ENCODE measurements around the gene TASP1. TPM values are rescaled to one million over a fixed set of nuclear protein-coding genes. Genes with fewer than 3 reads are reported as not detected.
"Not testable (repeated sequence)": the region's sequence is repeated elsewhere in the genome, so short reads cannot be mapped to it uniquely, and the experiment has no call there.

TASP1 gene
- total RNA-seq, 1 donor from 2014 or later = 10.3 TPM

DNA sequence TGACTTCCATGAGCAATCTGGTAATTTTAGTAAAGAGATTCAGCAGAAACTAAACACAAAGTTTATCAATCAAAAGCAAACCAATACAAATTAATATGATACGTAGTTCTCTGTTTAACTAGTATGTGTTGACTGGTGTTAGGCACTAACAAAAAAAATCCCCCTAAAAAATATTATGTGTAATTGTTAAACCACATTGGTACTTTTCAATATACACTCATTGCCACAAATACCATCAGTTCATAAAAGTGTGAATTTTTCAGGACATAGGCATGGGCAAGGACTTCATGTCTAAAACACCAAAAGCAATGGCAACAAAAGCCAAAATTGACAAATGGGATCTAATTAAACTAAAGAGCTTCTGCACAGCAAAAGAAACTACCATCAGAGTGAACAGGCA is 155.3 kb downstream of the TASP1 start:
- not testable (repeated sequence) for H3K27me3 ChIP-seq (ENCODE audit: insufficient read depth, low read length); H3K4me3 ChIP-seq (ENCODE audit: insufficient read depth, low read depth, low read length); H3K27ac Mint-ChIP-seq (ENCODE audit: unreplicated experiment); H3K79me2 ChIP-seq (ENCODE audit: insufficient read depth, low read length); H3K9ac ChIP-seq (ENCODE audit: low read length); H3K9me3 Mint-ChIP-seq (ENCODE audit: unreplicated experiment); H3K4me1 Mint-ChIP-seq (ENCODE audit: low read depth, unreplicated experiment); H3K4me3 Mint-ChIP-seq (ENCODE audit: unreplicated experiment); FAIRE-seq; H3K9me3 ChIP-seq (ENCODE audit: insufficient read depth, low read depth, low read length); H3K4me2 ChIP-seq (ENCODE audit: low read length); H3K27me3 Mint-ChIP-seq (ENCODE audit: low read depth, unreplicated experiment); H4K20me1 ChIP-seq (ENCODE audit: insufficient read depth, low read length); H3K36me3 ChIP-seq (ENCODE audit: insufficient read depth, low read length); H3K4me1 ChIP-seq (ENCODE audit: insufficient read depth, low read length); H2AFZ ChIP-seq (ENCODE audit: low read depth, low read length); H3K27ac ChIP-seq (ENCODE audit: low read depth, low read length); DNase-seq (ENCODE audit: low read depth)
- H3K36me3 Mint-ChIP-seq (ENCODE audit: low read depth, unreplicated experiment) = peaks cover 12% of the 10 kb centered on the region

GRCh38 chr20:13478366-13478765 is 160.4 kb downstream of the TASP1 start:
- Histone ChIP-seq H3K79me2 (ENCODE audit: insufficient read depth, low read length) (no peaks in the 10 kb centered on the region), H3K36me3 (ENCODE audit: insufficient read depth, low read length) (peaks cover 5% of the 10 kb centered on the region), H3K9me3 (ENCODE audit: insufficient read depth, low read depth, low read length) (no peaks in the 10 kb centered on the region), H3K27me3 (ENCODE audit: insufficient read depth, low read length) (no peaks in the 10 kb centered on the region), H3K9ac (ENCODE audit: low read length) (no peak overlapping the region), H3K4me1 (ENCODE audit: insufficient read depth, low read length) (no peaks in the 10 kb centered on the region), H3K27ac (ENCODE audit: low read depth, low read length) (no peak overlapping the region), H4K20me1 (ENCODE audit: insufficient read depth, low read length) (no peaks in the 10 kb centered on the region), H3K4me2 (ENCODE audit: low read length) (no peak overlapping the region), H2AFZ (ENCODE audit: low read depth, low read length) (no peak overlapping the region), H3K4me3 (ENCODE audit: insufficient read depth, low read depth, low read length) (no peak overlapping the region)
- no peak overlapping the region for H3K27ac Mint-ChIP-seq (ENCODE audit: unreplicated experiment)
- DNase-seq (ENCODE audit: low read depth) = no peak
- no peak for FAIRE-seq
- H3K27me3 Mint-ChIP-seq (ENCODE audit: low read depth, unreplicated experiment) = no peaks in the 10 kb centered on the region
- H3K9me3 Mint-ChIP-seq (ENCODE audit: unreplicated experiment) = peaks cover 3% of the 10 kb centered on the region
- H3K4me3 Mint-ChIP-seq (ENCODE audit: unreplicated experiment) = no peak overlapping the region
- peaks cover 12% of the 10 kb centered on the region for H3K36me3 Mint-ChIP-seq (ENCODE audit: low read depth, unreplicated experiment)
- H3K4me1 Mint-ChIP-seq (ENCODE audit: low read depth, unreplicated experiment) = no peaks in the 10 kb centered on the region
- TF ChIP-seq CTCF (IDR thresholded peaks at IDR 0.05; ENCODE audit: insufficient read depth, low read depth, low read length) = no peak
- TF ChIP-seq EZH2 (IDR thresholded peaks at IDR 0.05; ENCODE audit: insufficient read depth, low read length) = no peak

- Histone ChIP-seq H3K9ac (ENCODE audit: low read length) (no peak overlapping the region), H3K4me1 (ENCODE audit: insufficient read depth, low read length) (no peaks in the 10 kb centered on the region), H3K9me3 (ENCODE audit: insufficient read depth, low read depth, low read length) (no peaks in the 10 kb centered on the region), H3K79me2 (ENCODE audit: insufficient read depth, low read length) (no peaks in the 10 kb centered on the region), H3K27ac (ENCODE audit: low read depth, low read length) (no peak overlapping the region), H3K27me3 (ENCODE audit: insufficient read depth, low read length) (no peaks in the 10 kb centered on the region), H3K36me3 (ENCODE audit: insufficient read depth, low read length) (no peaks in the 10 kb centered on the region), H3K4me3 (ENCODE audit: insufficient read depth, low read depth, low read length) (no peak overlapping the region), H2AFZ (ENCODE audit: low read depth, low read length) (no peak overlapping the region), H4K20me1 (ENCODE audit: insufficient read depth, low read length) (no peaks in the 10 kb centered on the region), H3K4me2 (ENCODE audit: low read length) (no peak overlapping the region)
- peaks cover 9% of the 10 kb centered on the region for H3K36me3 Mint-ChIP-seq (ENCODE audit: low read depth, unreplicated experiment)
- no peak for FAIRE-seq
- no peak for DNase-seq (ENCODE audit: low read depth)
- no peaks in the 10 kb centered on the region for H3K4me1 Mint-ChIP-seq (ENCODE audit: low read depth, unreplicated experiment)
- TF ChIP-seq EZH2 (IDR thresholded peaks at IDR 0.05; ENCODE audit: insufficient read depth, low read length) (no peak), CTCF (IDR thresholded peaks at IDR 0.05; ENCODE audit: insufficient read depth, low read depth, low read length) (no peak)
- no peak overlapping the region for H3K4me3 Mint-ChIP-seq (ENCODE audit: unreplicated experiment)
- no peaks in the 10 kb centered on the region for H3K27me3 Mint-ChIP-seq (ENCODE audit: low read depth, unreplicated experiment)
- H3K9me3 Mint-ChIP-seq (ENCODE audit: unreplicated experiment) = peaks cover 16% of the 10 kb centered on the region
- no peak overlapping the region for H3K27ac Mint-ChIP-seq (ENCODE audit: unreplicated experiment)
These were observed 164.3 kb downstream of the TASP1 start for GRCh38 chr20:13474467-13474866.
